Colonic mucosa (tissue), 4 donors: ENCODE results near the gene RTF1. TPM values are rescaled to one million over a fixed set of nuclear protein-coding genes. Genes with fewer than 3 reads are reported as not detected.

Source experiments
- DNase-seq: peaks from one replicate; pipeline ENCODE4 v3.0.0-alpha.2; 2020
- H3K27ac ChIP-seq: fragments of 200-600 bp; one replicate; pipeline ENCODE4 v1.8.0; 2021
- H3K27me3 ChIP-seq: fragments of 200-600 bp; one replicate; pipeline ENCODE4 v1.8.0; 2021
- H3K36me3 ChIP-seq: fragments of 200-600 bp; one replicate; pipeline ENCODE4 v1.8.0; 2021
- H3K4me1 ChIP-seq: fragments of 200-600 bp; one replicate; pipeline ENCODE4 v1.8.0; 2021; ENCODE audit warnings: mild to moderate bottlenecking
- H3K4me3 ChIP-seq: fragments of 200-600 bp; one replicate; pipeline ENCODE4 v1.8.0; 2021
- H3K9ac ChIP-seq, 2 donors: one replicate each; pipeline ENCODE4 v1.7.0; 2013; ENCODE audit warnings: control low read depth in 2 of 2, low read depth in 2 of 2, low read length in 2 of 2
- H3K9me3 ChIP-seq: fragments of 200-600 bp; one replicate; pipeline ENCODE4 v1.8.0; 2021
- intact Hi-C: fragments of 100-400 bp; cut with DNase I; formaldehyde crosslinking; loops from one replicate; pipeline ENCODE4 v1.14.1; 2022
- total RNA-seq, 2 donors: library from RNA; stranded (reverse); fragmentation: NEBNext Ultra II Directional in 1 of 2; extraction: Animal tissue kit (Norgen Biotek cat#: 25700) in 1 of 2; gene quantifications; one replicate each; pipeline ENCODE4 v1.2.1, GENCODE V29; 2021
- TF ChIP-seq, protein P1 (sequence below): fragments of 200-600 bp; IDR thresholded peaks from one replicate; pipeline ENCODE4 v1.8.0; 2022; ENCODE audit warnings: antibody characterized with exemption, mild to moderate bottlenecking
- donor health status: healthy.
- donor health status: DM: no; HTN: no; CAD: no.
- donor health status: DM: no; HTN: no; CAD: no.

The RTF1 gene
- total RNA-seq, 2 donors from 2014 or later, result 21.0 to 28.7 TPM

DNA sequence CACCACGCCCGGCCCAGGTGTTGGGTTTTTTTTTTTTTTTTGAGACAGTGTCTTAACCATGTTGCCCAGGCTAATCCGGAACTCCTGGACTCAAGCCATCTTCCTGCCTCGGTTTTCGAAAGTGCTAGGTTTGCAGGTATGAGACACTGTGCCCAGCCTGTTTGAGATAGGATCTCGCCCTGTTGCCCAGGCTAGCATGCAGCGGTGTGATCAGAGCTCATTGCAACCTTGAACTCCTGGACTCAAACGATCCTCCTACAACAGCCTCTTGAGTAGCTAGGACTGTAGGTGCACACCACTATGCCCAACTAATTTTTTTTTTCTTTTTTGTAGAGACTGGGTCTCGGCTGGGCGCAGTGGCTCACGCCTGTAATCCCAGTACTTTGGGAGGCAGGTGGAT lies 56.5 kb downstream of the RTF1 start:
- Histone ChIP-seq H3K27me3 (no peaks in the 10 kb centered on the region), H3K36me3 (peaks cover 5% of the 10 kb centered on the region), H3K4me1 (peaks cover 2% of the 10 kb centered on the region), H3K9ac (no peak overlapping the region), H3K4me3 (no peak overlapping the region), H3K9me3 (no peaks in the 10 kb centered on the region), H3K27ac (peak overlapping the region; percentile 87)
- TF ChIP-seq, protein P1, sequence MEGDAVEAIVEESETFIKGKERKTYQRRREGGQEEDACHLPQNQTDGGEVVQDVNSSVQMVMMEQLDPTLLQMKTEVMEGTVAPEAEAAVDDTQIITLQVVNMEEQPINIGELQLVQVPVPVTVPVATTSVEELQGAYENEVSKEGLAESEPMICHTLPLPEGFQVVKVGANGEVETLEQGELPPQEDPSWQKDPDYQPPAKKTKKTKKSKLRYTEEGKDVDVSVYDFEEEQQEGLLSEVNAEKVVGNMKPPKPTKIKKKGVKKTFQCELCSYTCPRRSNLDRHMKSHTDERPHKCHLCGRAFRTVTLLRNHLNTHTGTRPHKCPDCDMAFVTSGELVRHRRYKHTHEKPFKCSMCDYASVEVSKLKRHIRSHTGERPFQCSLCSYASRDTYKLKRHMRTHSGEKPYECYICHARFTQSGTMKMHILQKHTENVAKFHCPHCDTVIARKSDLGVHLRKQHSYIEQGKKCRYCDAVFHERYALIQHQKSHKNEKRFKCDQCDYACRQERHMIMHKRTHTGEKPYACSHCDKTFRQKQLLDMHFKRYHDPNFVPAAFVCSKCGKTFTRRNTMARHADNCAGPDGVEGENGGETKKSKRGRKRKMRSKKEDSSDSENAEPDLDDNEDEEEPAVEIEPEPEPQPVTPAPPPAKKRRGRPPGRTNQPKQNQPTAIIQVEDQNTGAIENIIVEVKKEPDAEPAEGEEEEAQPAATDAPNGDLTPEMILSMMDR, result no peak
- intact Hi-C loops, result loop anchor here (5.0 kb wide), 1 partner anchor 39 kb away; the partner anchor contains the start of gene LTK
- peak; percentile 29 for DNase-seq

DNA sequence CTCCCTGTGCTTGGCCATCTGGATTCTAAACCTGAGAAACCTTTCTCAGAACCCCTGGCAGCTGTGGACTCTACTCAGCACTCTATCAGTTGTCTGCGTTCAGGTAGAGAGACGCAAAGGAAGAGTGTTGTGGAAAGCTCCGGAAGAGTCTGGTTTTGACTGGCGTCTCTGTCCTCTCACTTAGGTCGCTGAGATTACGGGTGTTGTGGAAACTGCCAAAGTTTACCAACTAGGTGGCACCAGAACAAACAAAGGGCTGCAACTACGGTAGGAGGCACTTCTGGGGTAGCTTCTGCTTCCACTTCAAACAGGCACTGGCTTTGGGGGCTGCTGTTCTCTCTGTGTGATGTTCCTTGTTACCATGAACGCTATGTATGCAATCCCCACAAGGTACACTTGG lies 57.5 kb downstream of the RTF1 start:
- TF ChIP-seq, protein P1, result peak; percentile 0
- DNase-seq, result peak; percentile 76
- H3K36me3 ChIP-seq, result peaks cover 5% of the 10 kb centered on the region
- intact Hi-C loops, result loop anchor here (5.0 kb wide), 1 partner anchor 38 kb away; the partner anchor contains the start of gene LTK
- peak overlapping the region; percentile 87 for H3K27ac ChIP-seq
- no peaks in the 10 kb centered on the region for H3K27me3 ChIP-seq
- peak overlapping the region in 1 of 2 donors; percentile 64 for H3K9ac ChIP-seq
- no peaks in the 10 kb centered on the region for H3K9me3 ChIP-seq
- no peak overlapping the region for H3K4me3 ChIP-seq
- H3K4me1 ChIP-seq, result peaks cover 2% of the 10 kb centered on the region

DNA sequence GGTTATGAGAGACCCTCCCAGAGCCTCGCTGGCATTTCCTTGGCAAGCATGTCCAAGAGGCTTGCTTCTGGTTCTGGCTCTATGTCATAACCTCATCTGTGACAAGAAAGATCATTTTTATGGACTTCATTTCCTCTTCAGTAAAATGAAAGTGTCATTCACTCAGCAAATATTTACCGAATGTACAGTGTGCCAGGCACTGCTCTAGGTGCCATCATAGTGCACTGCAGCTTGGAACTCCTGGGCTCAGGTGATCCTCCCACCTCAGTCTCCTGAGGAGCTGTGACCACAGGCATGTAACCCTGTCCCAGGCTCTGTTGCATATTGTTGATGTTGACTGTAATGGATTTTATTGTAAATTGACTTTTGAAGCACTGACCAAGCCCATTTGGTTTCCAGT lies 58.0 kb downstream of the RTF1 start:
- intact Hi-C loops, result loop anchor here (5.0 kb wide), 1 partner anchor 37 kb away; the partner anchor contains the start of gene LTK
- peak; percentile 63 for DNase-seq

DNA sequence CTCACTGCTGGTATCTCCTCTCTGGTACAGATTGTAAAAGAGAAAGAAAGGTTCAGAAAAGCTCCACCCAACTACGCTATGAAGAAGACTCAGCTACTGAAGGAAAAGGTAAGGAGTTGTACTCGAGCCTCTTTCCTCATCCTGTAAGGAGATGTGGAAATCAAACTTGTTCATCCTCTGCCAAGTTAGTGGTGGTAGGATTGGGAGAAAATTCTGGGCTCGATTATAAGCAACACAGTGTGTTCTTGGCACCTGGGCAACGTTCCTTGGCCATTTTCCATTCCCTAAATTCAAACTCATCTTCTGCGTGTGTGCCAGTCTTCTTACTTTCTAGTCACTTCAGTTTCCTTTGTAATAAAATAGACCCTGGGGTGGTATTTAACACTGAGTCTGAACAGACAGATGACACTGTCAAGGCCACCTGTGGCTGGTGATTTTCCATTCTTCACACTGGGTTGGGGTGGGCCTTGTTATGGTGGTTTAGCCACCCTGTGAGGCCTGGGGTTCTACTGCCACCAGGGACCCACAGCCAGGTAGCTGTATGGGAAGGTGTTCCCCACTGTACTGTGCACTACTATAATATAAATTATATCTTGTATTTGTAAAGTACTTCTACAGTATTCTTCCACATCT lies 59.6 kb downstream of the RTF1 start:
- H3K27me3 ChIP-seq, result no peaks in the 10 kb centered on the region
- no peak overlapping the region for H3K9ac ChIP-seq
- H3K9me3 ChIP-seq, result no peaks in the 10 kb centered on the region
- no peak overlapping the region for H3K4me3 ChIP-seq
- peaks cover 6% of the 10 kb centered on the region for H3K36me3 ChIP-seq
- H3K27ac ChIP-seq, result no peak overlapping the region
- intact Hi-C loops, result no loop called here
- no peak for DNase-seq
- H3K4me1 ChIP-seq, result peaks cover 2% of the 10 kb centered on the region
- TF ChIP-seq, protein P1, result no peak

More for the DNA sequence above, 58.0 kb downstream of the RTF1 start:
- H3K4me1 ChIP-seq, result peaks cover 2% of the 10 kb centered on the region
- no peaks in the 10 kb centered on the region for H3K27me3 ChIP-seq
- no peak overlapping the region for H3K4me3 ChIP-seq
- peak overlapping the region; percentile 87 for H3K27ac ChIP-seq
- TF ChIP-seq, protein P1, result no peak
- peaks cover 5% of the 10 kb centered on the region for H3K36me3 ChIP-seq
- H3K9ac ChIP-seq, result peak overlapping the region in 1 of 2 donors; percentile 64
- H3K9me3 ChIP-seq, result no peaks in the 10 kb centered on the region

DNA sequence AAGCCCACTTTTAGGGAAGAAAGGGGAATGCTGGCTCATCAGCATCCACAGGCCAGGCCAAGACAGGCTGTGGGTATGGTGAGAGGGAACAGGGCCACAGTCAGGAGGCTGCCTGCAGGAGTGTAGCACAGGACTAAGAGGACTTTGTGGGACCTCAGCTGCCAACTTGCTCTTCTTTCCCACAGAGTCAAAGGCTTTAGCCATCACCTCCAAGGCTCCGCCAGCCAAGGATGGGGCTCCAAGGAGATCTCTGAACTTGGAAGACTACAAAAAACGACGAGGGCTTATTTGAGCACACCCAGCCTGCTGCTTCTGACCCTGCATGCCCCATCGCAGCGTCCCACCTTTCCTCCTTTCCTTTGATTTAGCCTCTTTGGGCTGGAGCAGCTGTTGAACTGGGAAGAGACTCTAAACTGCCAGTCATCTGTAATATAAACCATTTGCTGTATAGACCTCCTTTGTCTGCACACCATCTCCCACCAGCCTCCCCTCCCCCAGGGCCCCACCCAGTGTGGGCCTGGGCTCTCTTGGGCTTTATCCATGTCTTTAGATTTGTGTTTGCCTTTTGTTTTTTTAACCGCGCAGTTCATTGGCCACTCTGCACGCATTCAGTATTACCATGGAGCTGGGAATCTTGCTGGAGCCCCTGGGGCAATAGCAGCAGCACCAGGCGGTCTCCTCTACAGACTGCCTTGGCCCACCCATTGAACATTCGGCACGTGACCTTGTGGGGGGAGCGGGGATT lies 63.7 kb downstream of the RTF1 start:
- TF ChIP-seq, protein P1, result no peak
- Histone ChIP-seq H3K4me3 (no peak overlapping the region), H3K27me3 (no peaks in the 10 kb centered on the region), H3K36me3 (peaks cover 6% of the 10 kb centered on the region), H3K9me3 (no peaks in the 10 kb centered on the region), H3K4me1 (no peaks in the 10 kb centered on the region), H3K9ac (no peak overlapping the region), H3K27ac (no peak overlapping the region)
- DNase-seq, result no peak
- intact Hi-C loops, result no loop called here
